Trophoblast cell (in vitro differentiated cells and primary cell): ENCODE measurements around the gene CCL7.

ENCODE experiments used
- DNase-seq, 2 donors: peaks; one replicate each; pipeline ENCODE4 v3.0.0-alpha.2; 2016
- H2AFZ ChIP-seq: 2 replicates; pipeline ENCODE4 v1.6.1; 2013; ENCODE audit warnings: low read length, moderate library complexity, mild to moderate bottlenecking; ENCODE audit not compliant: insufficient read depth, poor library complexity
- H2AK5ac ChIP-seq: 2 replicates; pipeline ENCODE4 v1.6.1; 2013; ENCODE audit warnings: mild to moderate bottlenecking, low read length
- H2BK120ac ChIP-seq: 2 replicates; pipeline ENCODE4 v1.6.1; 2013; ENCODE audit warnings: low read length, mild to moderate bottlenecking, moderate library complexity; ENCODE audit not compliant: insufficient read depth, poor library complexity
- H2BK12ac ChIP-seq: 2 replicates; pipeline ENCODE4 v1.6.1; 2013; ENCODE audit warnings: mild to moderate bottlenecking, low read length, moderate library complexity
- H2BK5ac ChIP-seq: 2 replicates; pipeline ENCODE4 v1.6.1; 2013; ENCODE audit warnings: low read length, low read depth, moderate library complexity, mild to moderate bottlenecking; ENCODE audit not compliant: poor library complexity
- H3K14ac ChIP-seq: 2 replicates; pipeline ENCODE4 v1.6.1; 2013; ENCODE audit warnings: mild to moderate bottlenecking, low read length
- H3K18ac ChIP-seq: 2 replicates; pipeline ENCODE4 v1.6.1; 2013; ENCODE audit warnings: mild to moderate bottlenecking, low read length
- H3K23ac ChIP-seq: 2 replicates; pipeline ENCODE4 v1.6.1; 2013; ENCODE audit warnings: low read length
- H3K27ac ChIP-seq: 2 replicates; pipeline ENCODE4 v1.5.1; 2013; ENCODE audit warnings: low read depth, mild to moderate bottlenecking, inconsistent platforms, low read length, moderate library complexity
- H3K27me3 ChIP-seq: 2 replicates; pipeline ENCODE4 v1.6.1; 2013; ENCODE audit warnings: inconsistent platforms, mild to moderate bottlenecking, low read length, moderate library complexity; ENCODE audit not compliant: insufficient read depth
- H3K36me3 ChIP-seq, 2 experiments: 1 replicate in 1 of 2; 2 replicates in 1 of 2; pipeline ENCODE4 v1.6.1; 2013; ENCODE audit warnings: low read length in 2 of 2, mild to moderate bottlenecking in 2 of 2, moderate library complexity in 1 of 2; ENCODE audit not compliant: insufficient read depth in 2 of 2, control insufficient read depth in 1 of 2
- H3K4ac ChIP-seq: 2 replicates; pipeline ENCODE4 v1.6.1; 2013; ENCODE audit warnings: low read depth, mild to moderate bottlenecking, low read length, moderate library complexity
- H3K4me1 ChIP-seq, 2 experiments: 1 replicate in 1 of 2; 2 replicates in 1 of 2; pipeline ENCODE4 v1.6.1; 2013; ENCODE audit warnings: low read length in 2 of 2, mild to moderate bottlenecking in 2 of 2, moderate library complexity in 1 of 2; ENCODE audit not compliant: insufficient read depth in 2 of 2, control insufficient read depth in 1 of 2
- H3K4me2 ChIP-seq: 2 replicates; pipeline ENCODE4 v1.6.1; 2013; ENCODE audit warnings: inconsistent platforms, mild to moderate bottlenecking, low read length, moderate library complexity
- H3K4me3 ChIP-seq: 2 replicates; pipeline ENCODE4 v1.5.1; 2013; ENCODE audit warnings: mild to moderate bottlenecking, low read depth, low read length, inconsistent platforms
- H3K79me1 ChIP-seq: one replicate; pipeline ENCODE4 v1.6.1; 2013; ENCODE audit warnings: low read length
- H3K79me2 ChIP-seq: 2 replicates; pipeline ENCODE4 v1.6.1; 2013; ENCODE audit warnings: low read length, mild to moderate bottlenecking; ENCODE audit not compliant: control insufficient read depth, insufficient read depth, poor library complexity
- H3K9ac ChIP-seq: 2 replicates; pipeline ENCODE4 v1.6.1; 2013; ENCODE audit warnings: mild to moderate bottlenecking, low read length
- H3K9me3 ChIP-seq: 2 replicates; pipeline ENCODE4 v1.6.1; 2013; ENCODE audit warnings: low read depth, mild to moderate bottlenecking, control low read depth, inconsistent platforms, low read length; ENCODE audit not compliant: insufficient read depth
- H4K12ac ChIP-seq: 2 replicates; pipeline ENCODE4 v1.6.1; 2013; ENCODE audit warnings: low read depth, mild to moderate bottlenecking, low read length, moderate library complexity
- H4K8ac ChIP-seq: 2 replicates; pipeline ENCODE4 v1.6.1; 2013; ENCODE audit warnings: low read depth, mild to moderate bottlenecking, low read length, moderate library complexity
- H4K91ac ChIP-seq: one replicate; pipeline ENCODE4 v1.6.1; 2013; ENCODE audit warnings: low read depth, mild to moderate bottlenecking, low read length, moderate library complexity
- WGBS: extraction: QIAGEN DNeasy Blood & Tissue Kit; methylation state at CpG from one replicate; pipeline ENCODE4 v1.1.7; 2013; ENCODE audit warnings: missing lambda C conversion rate; ENCODE audit not compliant: insufficient read length, insufficient coverage; ENCODE audit errors: extremely low coverage; 5-methylcytosine and 5-hydroxymethylcytosine counted together

The CCL7 gene

DNA sequence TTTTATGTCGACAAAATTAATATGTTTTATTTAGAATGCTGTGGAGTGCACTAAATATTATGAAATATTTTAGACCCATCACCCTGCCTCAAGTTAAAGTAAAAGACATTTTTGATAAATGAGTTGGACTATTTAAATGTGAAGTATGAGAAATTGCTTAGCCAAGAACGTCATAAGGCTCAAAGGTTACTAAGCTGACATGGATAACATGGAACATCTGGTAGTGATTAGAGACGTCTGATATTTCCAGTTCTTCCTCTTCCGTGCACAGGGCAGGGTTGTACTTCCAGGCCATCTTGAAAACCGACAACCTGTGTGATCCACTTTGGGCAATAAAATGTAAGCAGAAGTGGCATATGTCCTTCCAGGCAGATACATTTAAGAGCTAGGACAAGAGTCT, 42.1 kb downstream of the CCL7 start:
- Histone ChIP-seq H3K79me2 (no peaks in the 10 kb centered on the region), H4K91ac (no peak overlapping the region), H3K27ac (no peak overlapping the region), H3K23ac (no peak overlapping the region), H2AK5ac (no peak overlapping the region), H2BK120ac (no peak overlapping the region), H2BK12ac (no peak overlapping the region), H3K27me3 (no peaks in the 10 kb centered on the region), H3K4me3 (no peak overlapping the region), H4K12ac (no peak overlapping the region), H3K18ac (no peak overlapping the region), H3K9me3 (no peaks in the 10 kb centered on the region), H3K4me1 (no peaks in the 10 kb centered on the region), H2AFZ (no peak overlapping the region), H4K8ac (no peak overlapping the region), H3K9ac (no peak overlapping the region), H3K79me1 (no peaks in the 10 kb centered on the region), H3K4ac (no peak overlapping the region), H2BK5ac (no peak overlapping the region), H3K4me2 (no peak overlapping the region), H3K36me3 (no peaks in the 10 kb centered on the region), H3K14ac (no peak overlapping the region)
- WGBS = no CpG with 5 or more reads among the region's 5 CpGs
- no peak for DNase-seq

DNA sequence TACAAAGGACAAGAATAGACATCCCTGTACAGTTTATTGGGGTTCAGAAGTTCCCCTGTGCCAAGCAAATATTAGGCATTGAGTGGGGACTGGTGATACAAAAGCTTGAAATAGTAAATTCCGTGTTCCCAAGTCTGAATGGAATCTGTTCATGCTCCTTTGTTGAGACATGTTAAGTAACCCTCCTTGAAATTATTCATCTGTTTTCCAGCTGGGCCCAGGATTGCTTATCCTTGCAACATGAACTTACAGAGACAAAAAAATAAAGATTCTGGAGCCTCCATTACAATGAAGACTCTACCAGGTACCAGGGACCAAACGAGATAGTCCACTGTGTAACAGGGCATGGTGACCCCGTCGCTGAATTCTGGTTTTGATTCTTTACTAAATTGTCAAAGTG, 43.1 kb downstream of the CCL7 start:
- Histone ChIP-seq H3K79me2 (no peaks in the 10 kb centered on the region), H3K23ac (no peak overlapping the region), H2BK5ac (no peak overlapping the region), H3K4me1 (no peaks in the 10 kb centered on the region), H3K4me2 (no peak overlapping the region), H2AK5ac (no peak overlapping the region), H3K18ac (no peak overlapping the region), H4K91ac (no peak overlapping the region), H4K12ac (no peak overlapping the region), H3K36me3 (no peaks in the 10 kb centered on the region), H3K9me3 (no peaks in the 10 kb centered on the region), H3K4me3 (no peak overlapping the region), H2BK120ac (no peak overlapping the region), H3K27me3 (no peaks in the 10 kb centered on the region), H3K4ac (no peak overlapping the region), H4K8ac (no peak overlapping the region), H3K9ac (no peak overlapping the region), H2BK12ac (no peak overlapping the region), H3K27ac (no peak overlapping the region), H3K14ac (no peak overlapping the region), H2AFZ (no peak overlapping the region), H3K79me1 (no peaks in the 10 kb centered on the region)
- DNase-seq = no peak
- WGBS = no CpG with 5 or more reads among the region's 4 CpGs

DNA sequence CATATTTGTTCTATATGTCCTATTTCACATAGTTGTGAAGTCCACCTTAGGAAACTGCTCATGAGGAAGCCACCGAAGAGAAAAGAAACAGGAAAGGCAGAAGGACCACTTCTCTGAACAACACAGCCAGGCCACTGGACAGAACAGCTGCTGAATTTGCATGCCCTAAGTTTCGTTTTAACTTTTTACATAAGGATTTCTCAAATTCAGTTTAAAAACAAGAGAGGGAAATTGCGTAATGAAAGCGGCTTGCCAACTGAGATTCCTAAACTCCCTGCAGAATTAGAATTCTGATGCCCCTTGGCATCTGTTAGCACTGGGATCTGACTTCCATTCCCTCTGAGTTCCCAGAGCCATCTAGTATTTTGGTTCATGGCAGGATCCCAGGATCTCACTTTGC, 44.3 kb downstream of the CCL7 start:
- Histone ChIP-seq H4K12ac (no peak overlapping the region), H2AK5ac (no peak overlapping the region), H2BK12ac (no peak overlapping the region), H3K79me1 (no peaks in the 10 kb centered on the region), H3K23ac (no peak overlapping the region), H3K9ac (no peak overlapping the region), H3K4me3 (no peak overlapping the region), H2BK5ac (no peak overlapping the region), H4K8ac (no peak overlapping the region), H2BK120ac (no peak overlapping the region), H3K4me1 (no peaks in the 10 kb centered on the region), H2AFZ (no peak overlapping the region), H3K14ac (no peak overlapping the region), H3K27ac (no peak overlapping the region), H3K4me2 (no peak overlapping the region), H3K9me3 (no peaks in the 10 kb centered on the region), H4K91ac (no peak overlapping the region), H3K18ac (no peak overlapping the region), H3K36me3 (no peaks in the 10 kb centered on the region), H3K79me2 (no peaks in the 10 kb centered on the region), H3K27me3 (no peaks in the 10 kb centered on the region), H3K4ac (no peak overlapping the region)
- WGBS = no CpG with 5 or more reads among the region's 4 CpGs
- DNase-seq = no peak

DNA sequence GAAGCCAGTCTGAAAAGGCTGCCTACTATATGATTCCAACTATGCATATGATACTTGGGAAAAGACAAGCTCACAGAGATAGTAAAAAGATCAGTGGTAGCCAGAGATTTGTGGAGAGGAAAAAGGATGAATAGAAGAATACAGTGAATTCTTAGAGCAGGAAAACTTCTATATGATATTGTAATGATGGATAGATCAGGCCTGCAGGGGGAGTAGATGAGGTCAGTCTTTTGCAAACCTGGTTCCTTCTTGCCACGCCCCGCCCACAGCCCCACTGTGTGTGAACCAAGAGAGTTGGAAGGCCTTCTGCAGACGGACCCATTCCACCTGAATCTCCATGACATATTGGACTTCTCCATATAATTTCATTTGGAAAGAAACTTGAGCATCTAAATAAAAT, 48.5 kb downstream of the CCL7 start:
- H3K9ac ChIP-seq = no peak overlapping the region
- H3K18ac ChIP-seq = no peak overlapping the region
- H3K4me2 ChIP-seq = no peak overlapping the region
- WGBS = no CpG with 5 or more reads among the region's 3 CpGs
- no peaks in the 10 kb centered on the region for H3K36me3 ChIP-seq
- H3K14ac ChIP-seq = no peak overlapping the region
- H3K4me1 ChIP-seq = no peaks in the 10 kb centered on the region
- H3K79me2 ChIP-seq = no peaks in the 10 kb centered on the region
- H2AK5ac ChIP-seq = no peak overlapping the region
- no peaks in the 10 kb centered on the region for H3K27me3 ChIP-seq
- no peak overlapping the region for H4K8ac ChIP-seq
- no peak overlapping the region for H2BK5ac ChIP-seq
- no peak overlapping the region for H3K4ac ChIP-seq
- H4K12ac ChIP-seq = no peak overlapping the region
- no peak overlapping the region for H3K23ac ChIP-seq
- no peaks in the 10 kb centered on the region for H3K9me3 ChIP-seq
- no peak overlapping the region for H2AFZ ChIP-seq
- H2BK12ac ChIP-seq = no peak overlapping the region
- no peak overlapping the region for H3K27ac ChIP-seq
- H3K4me3 ChIP-seq = no peak overlapping the region
- no peak for DNase-seq
- no peak overlapping the region for H4K91ac ChIP-seq
- H3K79me1 ChIP-seq = no peaks in the 10 kb centered on the region
- H2BK120ac ChIP-seq = no peak overlapping the region
